Measurements from ENCODE around the gene PLEKHA1. TPM values are rescaled to one million over a fixed set of nuclear protein-coding genes. Genes with fewer than 3 reads are reported as not detected.

PLEKHA1 gene
- total RNA-seq, 4 donors from 2014 or later = 51.4 to 101 (median 62.1) TPM

GRCh38 chr10:122343936-122344335 lies 30.6 kb upstream of the PLEKHA1 start:
- Histone ChIP-seq H3K9me3 (no peaks in the 10 kb centered on the region), H3K27ac (replicated peaks in 1 of 4) (no peak overlapping the region), H3K36me3 (no peaks in the 10 kb centered on the region), H3K4me3 (no peak overlapping the region), H3K27me3 (no peaks in the 10 kb centered on the region), H3K4me1 (peaks cover 33 to 55% (median 49%) of the 10 kb centered on the region in 4 donors)
- DNase-seq (ENCODE audit: extremely low spot score) = no peak
- TF ChIP-seq CTCF (IDR thresholded peaks at IDR 0.05) = no peak
- intact Hi-C loops (cut with DNase I) = loop anchor here (2.0 to 5.0 kb wide), 2 partner anchors 45 to 223 kb away; no protein-coding TSS in a partner anchor
- 97% methylated on average over 8 of the region's 8 CpGs for WGBS

DNA sequence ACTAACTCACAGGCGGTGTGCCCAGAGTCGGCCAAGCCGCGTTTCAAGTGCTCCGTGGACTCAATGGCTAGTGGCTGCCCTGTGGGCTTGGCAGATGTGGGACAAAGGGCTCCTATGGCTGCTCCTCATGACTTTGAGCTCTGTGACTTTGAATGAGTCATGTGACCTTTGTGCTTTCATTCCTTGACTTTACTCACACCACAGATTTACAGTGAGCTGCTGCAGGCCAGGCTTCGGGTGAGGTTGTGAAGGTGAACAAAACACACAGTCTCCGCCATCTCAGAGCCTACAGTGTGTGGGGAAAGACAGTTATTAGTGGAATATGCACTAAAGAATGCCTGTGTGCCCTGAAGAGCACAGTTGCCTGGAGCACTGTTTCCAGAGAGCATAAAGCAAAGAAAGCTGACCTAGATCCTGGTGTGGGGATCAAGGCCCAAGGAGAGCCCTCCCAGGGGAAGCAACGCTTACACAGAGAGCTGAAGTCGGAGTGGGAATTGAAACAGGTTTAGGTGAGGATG lies 29.7 kb upstream of the PLEKHA1 start:
- 85% methylated on average over 9 of the region's 9 CpGs for WGBS
- TF ChIP-seq POLR2A (IDR thresholded peaks at IDR 0.05; ENCODE audit: low read depth) (no peak), CTCF (IDR thresholded peaks at IDR 0.05) (no peak), POLR2AphosphoS5 (IDR thresholded peaks at IDR 0.05) (no peak)
- H3K36me3 ChIP-seq = no peaks in the 10 kb centered on the region
- H3K4me3 ChIP-seq = no peak overlapping the region
- intact Hi-C loops (cut with DNase I) = loop anchor here (5.0 kb wide), 1 partner anchor 223 kb away; no protein-coding TSS in a partner anchor
- H3K27me3 ChIP-seq = no peaks in the 10 kb centered on the region
- no peak overlapping the region for H3K27ac ChIP-seq (replicated peaks in 1 of 4)
- no peaks in the 10 kb centered on the region for H3K9me3 ChIP-seq
- H3K4me1 ChIP-seq = peaks cover 28 to 47% (median 41%) of the 10 kb centered on the region in 4 donors
- no peak for DNase-seq (ENCODE audit: extremely low spot score)

- WGBS = 90% methylated on average over 4 of the region's 4 CpGs
- Histone ChIP-seq H3K4me1 (peaks cover 15 to 30% (median 24%) of the 10 kb centered on the region in 4 donors), H3K27ac (replicated peaks in 1 of 4) (no peak overlapping the region), H3K9me3 (no peaks in the 10 kb centered on the region), H3K27me3 (no peaks in the 10 kb centered on the region), H3K4me3 (no peak overlapping the region), H3K36me3 (no peaks in the 10 kb centered on the region)
- TF ChIP-seq POLR2A (IDR thresholded peaks at IDR 0.05; ENCODE audit: low read depth) (no peak), CTCF (IDR thresholded peaks at IDR 0.05) (no peak), EP300 (IDR thresholded peaks at IDR 0.05) (no peak), POLR2AphosphoS5 (IDR thresholded peaks at IDR 0.05) (no peak)
- DNase-seq (ENCODE audit: extremely low spot score) = no peak
- intact Hi-C loops (cut with DNase I) = no loop called here
Observed at GRCh38 chr10:122346326-122346950, 28.1 kb upstream of the PLEKHA1 start.

DNA sequence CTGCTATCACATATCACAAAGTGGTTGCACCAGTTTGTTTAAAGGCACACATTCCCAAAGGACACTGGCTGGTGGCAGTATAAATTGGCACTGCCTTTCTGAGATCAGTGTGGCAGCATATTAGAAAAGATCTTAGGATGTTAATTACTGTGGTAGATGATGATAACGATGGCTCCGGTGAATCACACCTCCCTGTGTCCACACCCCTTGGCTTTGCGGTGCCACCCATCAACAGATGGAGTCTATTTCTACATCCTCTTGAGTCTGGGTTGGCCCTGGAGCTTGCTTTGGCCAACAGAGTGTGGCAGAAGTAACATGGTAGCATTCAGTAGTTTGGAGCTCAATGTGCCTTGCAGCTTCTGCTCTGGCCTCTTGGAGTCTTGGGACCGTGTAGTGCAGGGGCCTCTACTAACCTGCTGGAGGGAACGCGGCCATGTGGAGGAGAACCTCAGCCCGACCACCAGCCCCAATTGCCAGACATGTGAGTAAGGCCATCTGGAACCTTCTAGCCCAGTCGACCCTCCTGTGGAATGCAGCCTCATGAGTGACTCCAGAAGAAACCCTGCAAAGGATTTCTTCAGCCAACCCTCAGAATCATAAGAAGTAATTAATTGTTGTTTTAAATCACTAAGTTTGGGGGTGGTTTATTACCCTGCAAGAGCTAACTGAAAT lies 27.2 kb upstream of the PLEKHA1 start:
- TF ChIP-seq POLR2A (IDR thresholded peaks at IDR 0.05; ENCODE audit: low read depth) (no peak), EP300 (IDR thresholded peaks at IDR 0.05) (no peak), POLR2AphosphoS5 (IDR thresholded peaks at IDR 0.05) (no peak), CTCF (IDR thresholded peaks at IDR 0.05) (no peak)
- H3K9me3 ChIP-seq = no peaks in the 10 kb centered on the region
- H3K27ac ChIP-seq (replicated peaks in 1 of 4) = no peak overlapping the region
- H3K27me3 ChIP-seq = no peaks in the 10 kb centered on the region
- DNase-seq (ENCODE audit: extremely low spot score) = no peak
- intact Hi-C loops (cut with DNase I) = no loop called here
- H3K4me1 ChIP-seq = peaks cover 6 to 22% (median 16%) of the 10 kb centered on the region in 4 donors
- no peaks in the 10 kb centered on the region for H3K36me3 ChIP-seq
- H3K4me3 ChIP-seq = no peak overlapping the region
- WGBS = 89% methylated on average over 4 of the region's 8 CpGs
